ENCODE data around the gene ARFGAP1.
A peak's percentile ranks its signal among the peaks of the same experiment; 100 is the strongest.

Gene ARFGAP1

DNA sequence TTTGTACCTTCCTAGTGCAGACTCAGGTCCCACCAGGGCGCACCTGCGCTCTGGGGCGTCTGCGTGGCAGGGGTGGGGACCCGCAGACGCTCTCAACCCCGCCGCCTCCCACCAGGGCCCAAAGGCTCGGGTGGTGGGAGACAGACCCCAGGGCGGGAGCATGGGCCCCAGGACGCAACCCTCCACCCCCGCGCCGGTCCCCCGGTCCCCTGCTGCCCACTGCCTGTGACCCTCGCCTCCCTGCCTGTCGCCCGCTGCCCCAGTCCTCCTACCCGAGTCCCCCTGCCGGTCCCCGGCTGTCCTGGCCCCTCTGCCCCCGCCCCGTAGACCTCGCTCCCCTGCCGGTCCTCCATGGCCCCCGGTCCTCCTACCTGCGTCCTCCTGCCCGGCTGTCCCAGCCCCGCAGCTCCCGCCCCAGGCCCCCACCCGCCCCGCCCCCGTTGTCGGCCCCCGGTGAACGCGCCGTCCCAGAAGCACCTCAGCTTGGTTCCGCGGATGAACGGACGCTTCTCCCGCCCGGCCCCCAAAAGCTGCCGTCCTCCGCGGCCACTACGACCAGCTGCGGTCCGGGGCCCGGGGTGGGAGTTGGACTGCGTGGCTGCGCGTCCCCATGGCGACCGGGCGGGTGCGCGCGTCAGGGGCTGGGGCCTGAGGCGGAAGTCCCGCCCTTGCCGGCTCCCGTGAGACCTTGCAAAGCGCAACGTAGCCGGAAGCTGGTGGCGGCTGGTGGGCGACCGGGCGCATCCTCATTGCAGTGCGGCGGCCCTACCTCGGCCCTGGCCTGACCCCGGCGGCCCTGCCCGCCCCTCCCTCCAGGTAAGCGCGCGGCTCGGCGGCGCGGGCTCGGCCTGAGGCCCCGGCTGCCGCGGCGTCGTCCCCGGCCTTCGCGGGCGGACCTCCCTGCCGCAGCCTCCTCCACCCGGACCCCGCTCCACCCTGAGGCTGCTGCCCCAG is at the start of gene ARFGAP1:
Gene ARFGAP1 (plus strand): TSS at position 709 of the 954 bp plus-strand sequence. CDS start 2,768 bp downstream, outside the sequence.
- peak; percentile 82 for DNase-seq (ENCODE audit: low spot score)

DNA sequence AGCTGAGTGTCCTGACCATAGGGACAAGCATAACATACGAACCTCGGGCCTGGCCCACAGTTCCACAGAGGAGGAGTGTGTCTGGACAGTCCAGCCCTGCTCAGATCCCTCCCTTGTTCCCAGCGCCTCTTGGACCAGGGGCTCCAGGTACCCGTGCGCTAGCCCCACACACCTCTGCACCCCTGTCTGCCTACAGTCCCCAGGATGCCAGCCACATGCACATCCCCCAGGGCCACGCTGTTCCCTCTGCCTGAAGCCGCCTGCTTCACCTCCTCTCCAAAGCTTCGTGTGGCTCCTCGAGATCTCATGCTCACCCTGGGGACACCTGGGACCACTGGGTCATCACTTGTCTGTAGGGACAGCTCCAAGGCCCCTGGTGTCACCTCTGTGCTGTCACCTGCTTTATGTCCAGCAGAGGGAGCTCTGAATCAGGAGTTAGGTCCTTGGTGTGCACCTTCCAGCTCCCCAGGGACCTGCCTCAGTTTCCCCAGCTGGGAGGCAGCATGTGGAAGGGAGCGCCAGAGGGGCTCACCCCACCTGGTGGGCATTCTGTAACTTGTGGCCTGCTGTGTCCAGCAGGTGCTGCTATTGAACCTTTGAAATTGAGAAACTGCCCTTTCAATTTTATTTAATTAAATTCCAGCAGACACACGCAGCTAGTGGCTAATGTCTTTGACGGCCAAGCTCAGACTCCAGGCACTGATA is 49.3 kb upstream of the ARFGAP1 start:
- peak; percentile 24 for DNase-seq (ENCODE audit: low spot score)

DNA sequence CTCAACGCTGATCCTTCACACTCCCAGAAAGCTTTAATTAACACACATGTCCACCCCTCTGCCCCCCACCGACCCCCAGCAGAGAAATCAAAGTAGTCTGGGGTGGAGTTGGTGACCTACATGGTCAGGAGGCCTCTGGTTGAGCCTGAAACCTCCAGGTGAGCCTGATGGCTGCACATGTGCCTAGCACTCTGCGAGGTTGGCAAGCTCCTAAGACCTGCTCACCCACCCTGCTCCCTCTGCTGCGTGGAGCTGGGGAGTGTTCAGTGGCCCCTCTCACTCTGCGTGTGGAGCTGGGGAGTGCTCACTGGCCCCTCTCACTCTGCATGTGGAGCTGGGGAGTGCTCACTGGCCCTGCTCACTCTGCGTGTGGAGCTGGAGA is 48.8 kb upstream of the ARFGAP1 start:
- DNase-seq (ENCODE audit: low spot score), result no peak

DNA sequence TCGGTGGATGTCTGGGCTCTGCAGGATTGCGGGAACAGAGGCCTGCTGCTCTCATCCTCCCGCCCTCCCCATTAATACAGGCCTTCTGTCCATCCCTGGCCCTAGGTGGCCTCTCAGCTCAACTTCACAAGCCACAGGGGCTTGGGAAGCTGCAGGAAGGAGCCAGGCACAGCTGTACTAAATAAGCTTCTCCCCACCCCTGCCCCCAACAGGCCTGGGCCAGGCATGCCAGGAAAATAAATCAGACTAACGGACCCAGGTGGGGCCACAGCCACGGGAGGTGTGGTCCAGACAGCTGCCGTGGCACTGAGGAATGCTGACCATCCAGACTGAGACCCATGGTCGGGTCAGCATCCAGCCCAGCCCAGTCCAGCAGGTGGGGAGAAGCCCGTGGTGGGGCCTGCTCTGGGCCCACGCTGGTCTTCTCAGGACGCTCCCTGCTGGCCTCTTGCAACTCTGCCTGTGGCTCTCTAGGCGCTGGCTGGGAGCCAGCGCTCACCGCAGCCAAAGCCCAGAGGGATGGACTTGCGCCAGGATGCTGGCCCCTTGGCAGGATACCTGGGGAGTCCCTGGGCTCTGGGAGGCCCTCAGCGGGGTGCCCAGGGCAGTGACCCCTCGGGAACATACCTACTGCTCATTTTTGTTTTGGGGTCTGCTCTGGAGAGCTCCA is 48.1 kb upstream of the ARFGAP1 start:
- peak; percentile 20 for DNase-seq (ENCODE audit: low spot score)

GRCh38 chr20:63225082-63225454 is 47.5 kb upstream of the ARFGAP1 start:
- no peak for DNase-seq (ENCODE audit: low spot score)

DNA sequence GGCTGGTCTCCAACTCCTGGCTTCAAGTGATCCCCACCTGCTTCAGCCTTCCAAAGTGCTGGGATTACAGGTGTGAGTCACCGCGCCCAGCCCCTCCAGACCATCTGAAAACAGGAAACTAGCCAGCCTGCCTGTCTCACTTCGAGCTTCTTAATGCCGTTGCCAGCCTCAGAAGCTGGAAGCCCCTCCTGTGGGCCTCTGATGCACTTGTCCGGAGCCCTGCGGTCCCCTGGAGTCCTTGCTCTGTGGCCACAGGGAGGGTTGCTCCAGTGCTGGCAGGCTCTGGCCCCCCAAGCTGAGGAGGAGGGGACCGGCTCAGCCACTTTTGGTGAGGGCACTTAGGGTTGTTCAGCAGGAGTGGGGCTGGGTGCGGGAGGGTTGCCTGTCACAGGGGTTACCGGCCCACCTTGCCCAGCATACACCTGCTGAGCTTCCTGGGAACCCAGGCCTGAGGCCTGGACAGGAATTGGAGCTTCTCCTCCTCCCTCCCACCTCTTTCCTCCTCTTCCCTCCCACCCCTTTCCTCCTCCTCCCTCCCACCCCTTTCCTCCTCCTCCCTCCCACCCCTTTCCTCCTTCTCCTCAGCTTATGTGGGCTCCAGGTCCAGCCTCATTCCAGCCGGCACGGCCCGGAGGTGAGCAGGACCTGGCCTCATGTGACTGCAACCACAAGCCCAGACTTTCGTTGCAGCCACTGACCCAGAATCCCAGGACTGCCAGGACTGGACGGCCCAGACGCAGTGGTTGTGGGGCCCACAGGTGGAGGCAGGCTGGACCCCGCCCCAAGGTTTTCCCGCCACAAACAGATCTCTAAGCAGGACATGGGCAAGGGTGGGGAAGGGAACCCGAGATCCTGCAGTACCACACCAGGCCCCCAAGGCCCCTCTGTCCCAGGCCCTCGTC is 46.3 kb upstream of the ARFGAP1 start:
- no peak for DNase-seq (ENCODE audit: low spot score)

DNA sequence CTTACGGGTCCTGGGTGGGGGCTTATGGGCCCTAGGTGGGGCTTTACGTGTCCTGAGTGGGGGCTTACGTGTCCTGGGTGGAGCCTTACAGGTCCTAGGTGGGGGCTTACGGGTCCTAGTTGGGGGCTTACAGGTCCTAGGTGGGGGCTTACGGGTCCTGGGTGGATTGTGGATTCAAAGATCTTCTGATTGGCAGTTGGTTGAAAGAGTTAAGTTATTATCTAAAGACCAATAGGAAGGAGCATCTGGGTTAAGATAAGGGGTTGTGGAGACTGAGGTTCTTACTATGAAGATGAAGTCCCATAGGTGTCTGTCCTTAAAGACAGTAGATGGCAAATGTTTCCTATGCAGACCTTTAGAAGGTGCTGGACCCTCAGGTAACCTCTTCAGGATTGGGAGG is 45.4 kb upstream of the ARFGAP1 start:
- no peak for DNase-seq (ENCODE audit: low spot score)

DNA sequence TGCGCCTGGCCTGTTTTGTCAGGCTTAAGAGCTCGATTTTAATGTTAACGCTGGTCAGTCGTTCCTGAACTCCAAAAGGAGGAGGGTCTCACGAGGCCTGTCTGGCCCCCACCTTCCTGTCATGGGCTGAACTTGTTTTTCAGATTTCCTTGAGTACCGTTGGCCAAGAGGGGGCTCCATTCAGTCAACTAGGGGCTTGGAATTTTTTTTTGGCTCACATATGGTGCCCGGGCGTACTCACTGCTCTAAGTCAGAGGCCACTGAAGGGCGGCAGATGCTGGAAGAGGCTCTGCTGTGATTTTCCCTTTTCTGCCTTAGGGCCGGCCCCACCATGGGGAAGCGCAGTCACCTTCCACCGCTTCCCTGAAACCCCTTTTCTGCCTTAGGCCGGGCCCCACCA is 43.8 kb upstream of the ARFGAP1 start:
- no peak for DNase-seq (ENCODE audit: low spot score)

- peak; percentile 45 for DNase-seq (ENCODE audit: low spot score)
Measured at GRCh38 chr20:63230800-63231268, 41.8 kb upstream of the ARFGAP1 start.

DNA sequence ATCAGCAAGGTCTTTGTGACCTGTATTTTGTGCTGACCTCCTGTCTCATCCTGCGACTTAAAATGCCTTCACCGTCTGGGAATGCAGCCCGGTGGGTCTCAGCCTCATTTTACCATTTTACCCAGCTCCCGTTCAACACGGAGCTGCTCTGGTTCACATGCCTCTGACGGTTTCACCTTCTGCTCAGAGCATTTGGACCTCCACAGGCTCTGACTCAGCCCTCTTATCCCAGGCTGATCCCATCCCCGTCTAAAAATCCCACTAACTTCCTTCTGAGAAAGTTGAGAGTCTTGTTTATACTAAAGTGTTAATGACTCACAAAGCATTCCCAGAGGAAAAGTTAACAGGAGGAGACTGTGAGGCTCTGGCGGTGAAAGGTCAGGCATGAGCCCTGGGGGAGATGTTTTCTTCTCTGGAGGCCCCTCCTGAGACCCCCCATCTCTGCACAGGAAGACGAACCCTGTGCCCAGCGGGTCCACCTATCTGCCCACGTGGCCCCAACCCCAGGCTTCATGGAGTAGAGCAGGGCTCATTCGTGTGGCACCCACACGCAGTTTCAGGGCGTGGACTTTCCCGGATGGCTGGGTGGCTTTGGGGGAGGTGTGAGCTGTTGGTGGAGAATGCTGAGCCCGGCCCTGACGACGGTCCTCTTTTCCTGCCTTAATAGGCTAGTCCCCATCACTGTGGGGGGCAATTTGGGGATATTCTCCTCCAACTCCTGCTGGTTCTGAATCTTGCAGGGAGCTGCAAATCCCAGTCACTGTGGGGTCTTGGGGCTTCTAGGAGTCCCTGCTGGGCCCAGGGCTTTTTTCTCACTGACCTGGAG is 40.2 kb upstream of the ARFGAP1 start:
- DNase-seq (ENCODE audit: low spot score), result peak; percentile 68

GRCh38 chr20:63233061-63233344 is 39.6 kb upstream of the ARFGAP1 start:
- no peak for DNase-seq (ENCODE audit: low spot score)

DNA sequence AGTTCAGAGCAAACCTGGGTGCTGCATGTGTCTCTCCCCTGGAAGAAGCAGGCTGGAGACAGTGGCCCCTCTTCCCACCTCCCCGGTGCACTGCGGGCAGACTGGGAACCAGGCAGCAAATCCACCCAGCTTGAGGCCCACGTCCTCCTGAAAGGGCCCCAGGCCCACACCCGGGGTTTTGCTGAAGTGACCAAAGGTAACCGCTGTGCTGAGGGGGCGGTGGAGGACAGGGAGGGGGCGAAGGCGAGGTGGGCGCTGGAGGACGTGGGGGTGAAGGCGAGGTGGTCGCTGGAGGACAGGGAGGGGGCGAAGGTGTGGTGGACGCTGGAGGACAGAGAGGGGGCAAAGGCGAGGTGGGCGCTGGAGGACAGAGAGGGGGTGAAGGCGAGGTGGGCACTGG is 38.7 kb upstream of the ARFGAP1 start:
- no peak for DNase-seq (ENCODE audit: low spot score)

- DNase-seq (ENCODE audit: low spot score), result no peak
Measured at GRCh38 chr20:63234693-63235398, 37.8 kb upstream of the ARFGAP1 start.

GRCh38 chr20:63235399-63235983 is 37.1 kb upstream of the ARFGAP1 start, which contains the start of gene BIRC7:
TSS of gene BIRC7 (plus strand) at chr20:63235905. CDS start at chr20:63236097, 192 bp downstream.
- no peak for DNase-seq (ENCODE audit: low spot score)

GRCh38 chr20:63236116-63236837 is 36.3 kb upstream of the ARFGAP1 start:
- DNase-seq (ENCODE audit: low spot score), result no peak

GRCh38 chr20:63238031-63238430 is 34.6 kb upstream of the ARFGAP1 start:
- no peak for DNase-seq (ENCODE audit: low spot score)

GRCh38 chr20:63238514-63239125 is 34.0 kb upstream of the ARFGAP1 start:
- no peak for DNase-seq (ENCODE audit: low spot score)

- DNase-seq (ENCODE audit: low spot score), result no peak
Measured at GRCh38 chr20:63239431-63239830, 33.2 kb upstream of the ARFGAP1 start.

- no peak for DNase-seq (ENCODE audit: low spot score)
Measured at GRCh38 chr20:63240004-63240403, 32.6 kb upstream of the ARFGAP1 start.
